Activated naive CD8-positive, alpha-beta T cell treated with anti-CD3 and anti-CD28 coated beads, Interleukin-2, amount 10 ng/mL, durations not matched to agents 7 days and 5 days (primary cell): ENCODE results near the gene ATG9B. TPM values are rescaled to one million over a fixed set of nuclear protein-coding genes. Genes with fewer than 3 reads are reported as not detected.
"Not testable (repeated sequence)": the region's sequence is repeated elsewhere in the genome, so short reads cannot be mapped to it uniquely, and the experiment has no call there.

Source experiments
- ATAC-seq: fragments of 150-1000 bp; cut with Tn5 transposase; one replicate; pipeline ENCODE4 v1.10.0; 2021; ENCODE audit warnings: low read depth, moderate library complexity
- POLR2A ChIA-PET: fragments of 350-600 bp; sonication (Branson Sonifier 250); formaldehyde crosslinking; loops from one replicate; lab custom pipeline; 2021; ENCODE audit warnings: antibody characterized with exemption; lab: Charles Lee
- DNase-seq: peaks from one replicate; pipeline ENCODE4 v3.0.0; 2021
- H3K27ac Mint-ChIP-seq: one replicate; pipeline ENCODE4 v1.8.0; 2022; ENCODE audit warnings: mild to moderate bottlenecking, mixed read lengths
- H3K27me3 Mint-ChIP-seq: one replicate; pipeline ENCODE4 v1.8.0; 2022; ENCODE audit warnings: mild to moderate bottlenecking, moderate library complexity, mixed read lengths
- H3K36me3 Mint-ChIP-seq: one replicate; pipeline ENCODE4 v1.8.0; 2021; ENCODE audit warnings: mild to moderate bottlenecking, mixed read lengths
- H3K4me1 Mint-ChIP-seq: one replicate; pipeline ENCODE4 v1.8.0; 2021; ENCODE audit warnings: mixed read lengths
- H3K4me3 Mint-ChIP-seq: one replicate; pipeline ENCODE4 v1.8.0; 2022; ENCODE audit warnings: mild to moderate bottlenecking, moderate library complexity, mixed read lengths
- H3K9me3 Mint-ChIP-seq: one replicate; pipeline ENCODE4 v1.8.0; 2021; ENCODE audit warnings: mixed read lengths
- total RNA-seq, 2 experiments: library from RNA; stranded (reverse); gene quantifications; one replicate each; pipeline ENCODE4 v1.2.3, GENCODE V29; 2021

ATG9B gene
- total RNA-seq, 2 experiments from 2014 or later = 11.1 to 11.6 TPM

DNA sequence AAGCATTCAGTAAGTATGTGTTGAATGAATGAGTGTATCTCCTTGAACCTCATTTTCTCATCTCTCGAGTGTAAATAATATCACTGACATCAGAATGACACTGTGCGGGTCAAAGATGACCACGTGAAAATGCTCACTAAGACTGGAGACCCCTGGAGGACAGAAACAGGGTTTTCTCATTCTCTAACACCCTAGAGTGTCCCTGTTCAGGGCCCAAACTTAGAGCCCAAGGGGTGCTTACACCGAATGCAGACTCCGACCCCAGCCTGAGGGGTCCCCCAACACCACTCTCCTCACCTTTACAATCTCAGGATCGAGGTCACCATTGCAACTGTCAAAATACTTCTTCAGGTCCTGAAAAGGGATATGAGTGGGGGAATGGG is 32.0 kb upstream of the ATG9B start:
- peaks cover 32% of the 10 kb centered on the region for H3K4me1 Mint-ChIP-seq
- H3K4me3 Mint-ChIP-seq = peak overlapping the region; percentile 98
- DNase-seq (no peak), ATAC-seq (no peak)
- H3K36me3 Mint-ChIP-seq = peaks cover 6% of the 10 kb centered on the region
- peaks cover 4% of the 10 kb centered on the region for H3K27me3 Mint-ChIP-seq
- H3K27ac Mint-ChIP-seq = no peak overlapping the region
- no peaks in the 10 kb centered on the region for H3K9me3 Mint-ChIP-seq
- POLR2A ChIA-PET = interaction anchor here (1.6 kb wide), 1 partner anchor 24 kb away, joined by 3 read pairs; the partner anchor contains the start of gene FASTK

DNA sequence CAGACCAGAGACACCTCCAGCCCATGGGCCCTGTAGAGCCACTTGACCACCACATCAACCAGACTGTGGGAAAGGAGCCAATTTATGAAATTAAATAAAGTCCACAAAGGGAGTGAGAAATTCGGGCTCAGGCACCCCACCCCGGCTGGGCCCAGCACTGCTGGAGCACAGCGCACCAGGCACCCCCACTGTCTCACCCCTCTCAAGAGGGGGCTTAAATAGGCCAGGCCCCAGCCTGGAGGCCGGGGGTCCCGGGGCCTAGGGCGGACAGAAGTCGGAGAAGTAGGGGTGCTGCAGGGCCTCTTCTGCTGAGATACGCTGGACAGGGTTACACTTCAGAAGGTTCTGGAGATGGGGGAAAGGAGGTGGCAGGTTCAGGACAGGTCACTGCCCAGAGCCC is 29.5 kb upstream of the ATG9B start:
- Mint-ChIP-seq H3K36me3 (peaks cover 6% of the 10 kb centered on the region), H3K27ac (no peak overlapping the region), H3K4me3 (no peak overlapping the region), H3K4me1 (peaks cover 26% of the 10 kb centered on the region), H3K9me3 (no peaks in the 10 kb centered on the region), H3K27me3 (peaks cover 13% of the 10 kb centered on the region)
- ATAC-seq (no peak), DNase-seq (no peak)
- POLR2A ChIA-PET = no interaction called here

DNA sequence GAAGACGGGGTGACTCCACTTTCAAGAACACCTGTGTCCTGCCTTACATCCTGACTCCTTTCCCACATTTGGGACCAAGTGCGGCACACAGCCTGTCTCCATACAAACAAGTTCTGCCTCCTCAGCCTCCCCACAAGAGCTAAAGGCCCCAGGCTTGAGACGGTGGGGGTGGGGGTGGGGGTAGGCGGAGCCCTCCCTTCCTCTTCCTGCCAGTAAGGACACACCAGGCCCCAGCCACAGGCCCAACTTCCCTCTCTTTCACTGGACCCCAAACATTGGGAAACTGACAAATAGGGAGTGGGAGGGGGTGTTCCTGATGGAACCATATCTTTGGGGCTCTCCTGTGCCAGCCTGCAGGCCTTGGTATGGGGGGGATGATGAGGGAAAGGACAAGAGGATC is 28.8 kb upstream of the ATG9B start:
- ATAC-seq (no peak), DNase-seq (no peak)
- POLR2A ChIA-PET = interaction anchor here (0.6 kb wide), 1 partner anchor 35 kb away, joined by 3 read pairs; no protein-coding TSS in a partner anchor
- H3K4me1 Mint-ChIP-seq = peaks cover 22% of the 10 kb centered on the region
- peaks cover 13% of the 10 kb centered on the region for H3K27me3 Mint-ChIP-seq
- H3K4me3 Mint-ChIP-seq = no peak overlapping the region
- H3K9me3 Mint-ChIP-seq = no peaks in the 10 kb centered on the region
- H3K27ac Mint-ChIP-seq = no peak overlapping the region
- peaks cover 6% of the 10 kb centered on the region for H3K36me3 Mint-ChIP-seq

DNA sequence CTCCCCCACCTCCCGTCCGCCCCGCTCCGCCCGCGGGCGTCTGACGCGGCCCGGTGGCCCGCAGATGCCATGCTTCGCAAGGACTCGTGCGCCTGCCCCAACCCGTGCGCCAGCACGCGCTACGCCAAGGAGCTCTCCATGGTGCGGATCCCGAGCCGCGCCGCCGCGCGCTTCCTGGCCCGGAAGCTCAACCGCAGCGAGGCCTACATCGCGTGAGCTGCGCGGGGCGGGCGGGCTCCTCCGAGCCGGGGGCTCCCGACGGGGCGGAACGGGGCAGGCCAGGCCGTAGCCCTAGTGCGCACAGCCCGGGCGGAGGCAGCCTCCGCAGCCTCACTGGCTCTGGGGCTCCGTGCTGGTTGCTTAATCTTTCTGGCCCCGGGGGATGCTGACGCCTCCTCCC is 26.8 kb upstream of the ATG9B start:
- POLR2A ChIA-PET = interaction anchor here (1.1 kb wide), 1 partner anchor 12 kb away, joined by 3 read pairs; no protein-coding TSS in a partner anchor
- DNase-seq (peak; percentile 77), ATAC-seq (peak; percentile 73)
- Mint-ChIP-seq H3K9me3 (no peaks in the 10 kb centered on the region), H3K4me3 (no peak overlapping the region), H3K27me3 (peaks cover 13% of the 10 kb centered on the region), H3K4me1 (peaks cover 14% of the 10 kb centered on the region), H3K27ac (no peak overlapping the region), H3K36me3 (peaks cover 4% of the 10 kb centered on the region)

DNA sequence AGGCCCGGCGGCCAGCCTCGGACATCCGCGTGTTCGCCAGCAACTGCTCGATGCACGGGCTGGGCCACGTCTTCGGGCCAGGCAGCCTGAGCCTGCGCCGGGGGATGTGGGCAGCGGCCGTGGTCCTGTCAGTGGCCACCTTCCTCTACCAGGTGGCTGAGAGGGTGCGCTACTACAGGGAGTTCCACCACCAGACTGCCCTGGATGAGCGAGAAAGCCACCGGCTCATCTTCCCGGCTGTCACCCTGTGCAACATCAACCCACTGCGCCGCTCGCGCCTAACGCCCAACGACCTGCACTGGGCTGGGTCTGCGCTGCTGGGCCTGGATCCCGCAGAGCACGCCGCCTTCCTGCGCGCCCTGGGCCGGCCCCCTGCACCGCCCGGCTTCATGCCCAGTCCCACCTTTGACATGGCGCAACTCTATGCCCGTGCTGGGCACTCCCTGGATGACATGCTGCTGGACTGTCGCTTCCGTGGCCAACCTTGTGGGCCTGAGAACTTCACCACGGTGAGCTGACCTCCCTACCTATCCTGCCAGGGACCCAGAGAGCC is 24.7 kb upstream of the ATG9B start:
- ATAC-seq = no peak
- Mint-ChIP-seq H3K4me1 (peaks cover 14% of the 10 kb centered on the region), H3K27me3 (peaks cover 13% of the 10 kb centered on the region), H3K36me3 (peaks cover 4% of the 10 kb centered on the region), H3K27ac (no peak overlapping the region), H3K4me3 (no peak overlapping the region), H3K9me3 (no peaks in the 10 kb centered on the region)
- DNase-seq = no peak
- POLR2A ChIA-PET = interaction anchor here (1.0 to 1.7 kb wide), 2 partner anchors 10 to 21 kb away, joined by 3 to 7 read pairs; partner anchors contain the start of genes ABCB8 and SLC4A2

DNA sequence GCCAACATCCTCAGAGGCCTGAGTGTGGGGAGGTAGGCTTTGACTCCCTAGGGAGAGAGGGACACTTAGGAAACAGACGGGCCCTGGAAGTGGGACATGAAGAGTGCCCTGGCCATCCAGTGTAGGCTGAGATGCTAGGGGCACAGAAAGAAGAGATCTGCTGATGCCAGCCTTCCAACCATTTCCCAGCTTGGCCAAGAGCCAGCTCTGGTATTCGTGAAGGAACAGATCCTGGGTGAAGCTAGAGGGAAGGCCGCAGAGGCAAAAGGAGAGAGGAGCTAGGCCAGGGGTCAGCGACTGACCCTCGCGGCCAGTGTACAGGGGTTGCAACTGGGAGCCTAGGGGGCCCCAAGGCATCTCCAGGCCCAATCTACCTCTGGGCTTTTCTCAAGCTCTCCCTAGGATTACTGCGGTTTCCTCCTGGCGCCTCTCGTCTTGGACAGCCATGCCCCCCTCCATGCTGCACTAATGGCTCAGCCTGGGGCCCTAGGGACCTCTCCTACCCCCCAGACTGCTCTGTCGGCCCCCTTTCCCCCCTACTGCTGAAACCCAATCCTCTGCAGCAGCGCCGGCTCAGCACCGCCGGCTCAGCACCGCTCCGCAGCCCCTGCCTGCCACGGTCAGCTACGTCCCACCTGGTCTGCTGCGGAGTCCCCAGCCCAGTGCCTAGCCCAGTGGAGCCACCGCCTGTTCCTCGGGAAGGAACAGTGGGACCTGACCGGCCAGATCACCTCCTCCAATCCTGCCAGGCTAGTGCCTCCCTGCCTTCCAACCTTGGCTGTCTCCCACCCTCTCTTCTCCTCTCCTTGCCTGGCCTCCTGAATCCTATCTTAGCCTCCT is 23.9 kb upstream of the ATG9B start, which contains the start of gene ASIC3:
Gene ASIC3 (plus strand): TSS at position 556 of the 840 bp plus-strand sequence. CDS start 355 bp downstream, outside the sequence.
- H3K4me1 Mint-ChIP-seq = peaks cover 12% of the 10 kb centered on the region
- H3K9me3 Mint-ChIP-seq = no peaks in the 10 kb centered on the region
- no peak within 1 kb of the TSS for H3K4me3 Mint-ChIP-seq
- POLR2A ChIA-PET = no interaction called here
- no peak within 1 kb of the TSS for H3K27ac Mint-ChIP-seq
- ATAC-seq (no peak), DNase-seq (no peak)
- H3K27me3 Mint-ChIP-seq = peaks cover 13% of the 10 kb centered on the region
- H3K36me3 Mint-ChIP-seq = peaks cover 4% of the 10 kb centered on the region

DNA sequence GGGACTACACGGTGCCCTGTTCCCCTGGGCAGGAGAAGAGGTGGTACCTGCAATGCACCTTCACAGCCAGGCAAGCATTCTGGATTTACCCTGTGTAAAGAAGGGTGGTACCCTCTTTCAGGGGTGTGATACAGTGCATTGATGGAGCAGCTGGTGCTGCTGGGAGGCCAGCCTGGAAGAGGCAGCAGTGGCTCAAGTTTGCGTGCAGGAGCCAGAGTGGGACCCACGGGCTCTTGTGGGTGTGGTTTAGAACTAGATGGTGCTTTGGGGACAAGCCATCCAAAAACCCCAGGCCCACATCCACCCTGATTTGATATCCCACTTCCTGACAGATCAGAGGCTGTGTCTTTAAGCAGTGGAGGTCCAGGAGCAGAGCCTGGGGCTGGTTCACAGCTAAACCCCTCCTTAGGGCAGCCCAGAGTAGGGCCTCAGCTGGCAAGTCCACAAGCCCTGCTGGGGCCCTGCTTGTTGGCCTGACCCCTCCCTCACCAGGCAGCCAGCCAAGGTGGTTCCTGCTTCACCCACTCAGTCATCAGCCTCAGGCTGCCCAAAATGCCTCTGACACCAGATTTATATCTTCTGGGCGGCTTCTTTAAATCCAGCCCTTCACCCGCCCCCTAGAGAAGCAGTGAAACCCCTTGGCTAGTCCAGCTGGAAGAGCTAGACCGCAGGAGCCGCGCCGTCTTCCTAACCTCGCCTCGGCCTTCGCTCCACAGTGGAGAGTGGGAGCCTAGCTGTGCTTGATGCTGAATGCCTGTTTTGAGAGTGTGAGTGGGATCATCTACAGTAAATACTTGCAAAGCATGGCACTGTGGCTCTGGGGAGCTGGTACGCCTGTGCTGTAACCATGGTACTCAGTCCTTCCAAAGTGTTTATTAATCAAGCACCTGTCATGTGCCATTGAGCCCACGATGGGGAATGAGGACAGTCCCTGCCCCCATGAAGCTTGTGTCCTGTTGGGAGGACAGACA is 22.6 kb upstream of the ATG9B start:
- Mint-ChIP-seq H3K27ac (no peak overlapping the region), H3K36me3 (no peaks in the 10 kb centered on the region), H3K9me3 (no peaks in the 10 kb centered on the region), H3K4me1 (peaks cover 4% of the 10 kb centered on the region), H3K27me3 (peaks cover 12% of the 10 kb centered on the region), H3K4me3 (no peak overlapping the region)
- no peak for DNase-seq
- POLR2A ChIA-PET = interaction anchor here (0.8 to 1.0 kb wide), 2 partner anchors 13 to 19 kb away, joined by 3 read pairs; partner anchors contain the start of gene ABCB8
- no peak for ATAC-seq

DNA sequence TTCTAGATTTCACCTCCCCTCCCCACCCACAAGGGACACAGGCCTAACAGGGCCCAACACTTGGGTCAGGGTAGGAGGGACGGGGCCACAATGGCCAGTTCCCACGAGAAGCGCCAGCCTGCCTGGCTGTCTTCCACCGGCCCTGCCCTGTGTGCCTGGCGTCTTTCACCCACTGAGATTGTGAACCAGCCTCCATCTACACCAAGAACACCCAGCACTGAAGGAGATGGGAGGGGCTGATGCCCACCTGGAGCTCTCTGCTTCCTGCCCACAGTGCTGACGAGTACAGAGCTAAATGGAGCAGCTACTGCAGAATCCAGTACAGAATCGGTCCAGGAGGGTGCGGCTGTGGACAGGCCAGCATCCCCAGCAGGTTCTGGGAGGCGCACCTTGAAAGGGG is 21.7 kb upstream of the ATG9B start:
- Mint-ChIP-seq H3K27me3 (peaks cover 9% of the 10 kb centered on the region), H3K27ac (no peak overlapping the region), H3K9me3 (no peaks in the 10 kb centered on the region), H3K4me1 (peaks cover 3% of the 10 kb centered on the region), H3K4me3 (no peak overlapping the region), H3K36me3 (no peaks in the 10 kb centered on the region)
- POLR2A ChIA-PET = interaction anchor here (0.8 to 1.2 kb wide), 2 partner anchors 12 to 17 kb away, joined by 3 read pairs; partner anchors contain the start of gene ABCB8
- DNase-seq (no peak), ATAC-seq (no peak)

DNA sequence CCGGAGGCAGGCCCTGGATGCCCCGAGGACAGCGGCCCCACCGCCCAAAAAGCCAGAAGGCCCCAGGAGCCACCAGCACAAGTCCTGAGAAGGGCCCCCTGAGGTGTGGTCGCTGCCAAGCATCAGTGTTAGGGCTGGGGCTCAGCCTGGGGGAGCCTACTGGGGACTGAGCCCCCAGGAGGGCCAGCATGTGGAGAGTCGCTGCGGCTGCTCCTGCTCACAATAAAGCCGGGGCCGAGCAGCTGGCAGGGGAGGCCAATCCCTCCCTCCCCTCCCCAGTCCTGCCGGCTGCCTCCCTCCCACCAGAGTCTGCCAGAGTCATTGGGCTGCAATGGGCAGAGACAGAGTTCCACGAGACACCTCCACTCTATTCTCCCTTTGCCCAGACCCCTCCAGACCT is 21.0 kb upstream of the ATG9B start:
- ATAC-seq = no peak

DNA sequence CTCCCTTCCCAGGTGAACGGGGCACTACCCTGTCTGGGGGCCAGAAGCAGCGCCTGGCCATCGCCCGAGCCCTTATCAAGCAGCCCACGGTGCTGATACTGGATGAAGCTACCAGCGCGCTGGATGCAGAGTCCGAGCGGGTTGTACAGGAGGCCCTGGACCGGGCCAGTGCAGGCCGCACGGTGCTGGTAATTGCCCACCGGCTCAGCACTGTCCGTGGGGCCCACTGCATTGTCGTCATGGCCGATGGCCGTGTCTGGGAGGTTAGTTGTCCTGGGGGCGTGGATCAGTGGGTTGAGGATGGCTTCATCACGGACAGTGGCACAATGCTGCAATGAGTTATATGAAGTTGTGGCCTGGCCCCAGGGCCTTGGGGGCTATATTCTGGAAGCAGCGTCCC is 19.7 kb upstream of the ATG9B start:
- Mint-ChIP-seq H3K27ac (no peak overlapping the region), H3K27me3 (no peaks in the 10 kb centered on the region), H3K4me1 (peaks cover 4% of the 10 kb centered on the region), H3K9me3 (no peaks in the 10 kb centered on the region), H3K4me3 (no peak overlapping the region), H3K36me3 (peaks cover 2% of the 10 kb centered on the region)
- POLR2A ChIA-PET = no interaction called here
- ATAC-seq (no peak), DNase-seq (no peak)

More for the DNA sequence above, 21.0 kb upstream of the ATG9B start:
- POLR2A ChIA-PET = interaction anchor here (1.2 kb wide), 1 partner anchor 17 kb away, joined by 3 read pairs; the partner anchor contains the start of gene ABCB8
- Mint-ChIP-seq H3K27me3 (peaks cover 5% of the 10 kb centered on the region), H3K4me3 (no peak overlapping the region), H3K36me3 (no peaks in the 10 kb centered on the region), H3K9me3 (no peaks in the 10 kb centered on the region), H3K4me1 (peaks cover 3% of the 10 kb centered on the region), H3K27ac (no peak overlapping the region)
- DNase-seq = no peak

DNA sequence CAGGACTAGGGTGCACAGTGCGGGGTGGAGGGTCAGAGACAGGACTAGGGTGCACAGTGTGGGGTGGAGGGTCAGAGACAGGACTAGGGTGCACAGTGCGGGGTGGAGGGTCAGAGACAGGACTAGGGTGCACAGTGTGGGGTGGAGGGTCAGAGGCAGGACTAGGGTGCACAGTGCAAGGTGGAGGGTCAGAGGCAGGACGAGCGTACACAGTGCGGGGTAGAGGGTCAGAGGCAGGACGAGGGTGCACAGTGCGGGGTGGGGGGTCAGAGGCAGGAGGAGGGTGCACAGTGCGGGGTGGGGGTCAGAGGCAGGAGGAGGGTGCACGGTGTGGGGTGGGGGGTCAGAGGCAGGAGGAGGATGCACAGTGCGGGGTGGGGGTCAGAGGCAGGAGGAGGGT is 19.2 kb upstream of the ATG9B start:
- DNase-seq, H3K36me3 Mint-ChIP-seq, POLR2A ChIA-PET, H3K27ac Mint-ChIP-seq, H3K4me3 Mint-ChIP-seq, H3K4me1 Mint-ChIP-seq, ATAC-seq, H3K9me3 Mint-ChIP-seq, H3K27me3 Mint-ChIP-seq: not testable (repeated sequence)

DNA sequence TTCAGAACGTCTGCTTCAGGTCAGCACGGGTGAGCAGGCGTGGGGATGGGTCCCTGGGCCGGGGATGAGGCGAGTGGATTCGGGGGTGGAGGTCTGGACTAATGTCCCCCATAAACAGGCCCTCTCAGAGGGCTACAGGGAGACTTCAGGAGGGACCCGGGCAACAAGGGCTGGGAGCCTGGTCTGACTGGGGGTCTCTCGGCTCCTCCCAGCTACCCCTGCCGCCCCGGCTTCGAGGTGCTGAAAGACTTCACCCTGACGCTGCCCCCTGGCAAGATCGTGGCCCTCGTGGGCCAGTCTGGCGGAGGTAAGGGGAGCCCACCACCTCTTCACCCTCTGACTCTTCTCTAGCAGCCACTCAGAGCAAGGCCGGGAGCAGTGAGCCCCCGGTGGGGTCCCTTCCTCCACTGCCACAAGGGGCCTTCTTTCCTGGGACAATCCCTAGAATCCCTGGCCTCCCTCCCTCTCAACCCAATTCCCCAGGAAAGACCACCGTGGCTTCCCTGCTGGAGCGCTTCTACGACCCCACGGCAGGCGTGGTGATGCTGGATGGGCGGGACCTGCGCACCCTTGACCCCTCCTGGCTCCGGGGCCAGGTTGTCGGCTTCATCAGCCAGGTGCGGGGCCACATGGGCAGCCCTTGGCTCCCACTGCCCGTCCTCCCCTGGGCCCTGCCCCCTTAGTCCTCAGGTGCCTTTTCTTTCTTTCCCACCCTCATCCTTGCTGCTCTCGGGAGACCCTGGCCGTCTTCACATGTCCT is 16.5 kb upstream of the ATG9B start:
- ATAC-seq = no peak
- no peak overlapping the region for H3K27ac Mint-ChIP-seq
- no peak overlapping the region for H3K4me3 Mint-ChIP-seq
- no peak for DNase-seq
- H3K9me3 Mint-ChIP-seq = no peaks in the 10 kb centered on the region
- H3K4me1 Mint-ChIP-seq = peaks cover 4% of the 10 kb centered on the region
- POLR2A ChIA-PET = no interaction called here
- no peaks in the 10 kb centered on the region for H3K27me3 Mint-ChIP-seq
- H3K36me3 Mint-ChIP-seq = peaks cover 2% of the 10 kb centered on the region
